MCF 10A (cell line): ENCODE measurements around the gene POLN. TPM values are rescaled to one million over a fixed set of nuclear protein-coding genes. Genes with fewer than 3 reads are reported as not detected.

ENCODE experiments used
- BruUV-seq: library from RNA; stranded (reverse); fragments of 400-500 nt; replicated peaks from 2 replicates; lab custom pipeline; 2021; lab: Mats Ljungman, UMichigan
- CTCF ChIA-PET: fragments of 300-600 bp; sonication (Branson Sonifier 250); formaldehyde crosslinking; extraction: SDS; loops from one replicate; lab custom pipeline; 2021; ENCODE audit warnings: antibody characterized with exemption, inconsistent platforms; lab: Yijun Ruan, JAX
- POLR2A ChIA-PET: fragments of 300-600, 350-650 bp; sonication (Branson Sonifier 250); formaldehyde crosslinking; extraction: SDS; loops from one replicate; lab custom pipeline; 2020; ENCODE audit warnings: antibody characterized with exemption, inconsistent platforms; lab: Yijun Ruan, JAX
- DNase-seq: peaks from one replicate; pipeline ENCODE4 v3.0.0-alpha.2; 2018; ENCODE audit not compliant: unreplicated experiment
- H3K27ac Mint-ChIP-seq: one replicate; pipeline ENCODE4 v1.8.0; 2022; ENCODE audit warnings: mild to moderate bottlenecking, low read depth, mixed read lengths; ENCODE audit not compliant: unreplicated experiment
- H3K27me3 Mint-ChIP-seq: one replicate; pipeline ENCODE4 v1.8.0; 2022; ENCODE audit warnings: mixed read lengths; ENCODE audit not compliant: insufficient read depth, unreplicated experiment
- H3K36me3 Mint-ChIP-seq: one replicate; pipeline ENCODE4 v1.8.0; 2022; ENCODE audit warnings: mild to moderate bottlenecking, moderate library complexity, mixed read lengths; ENCODE audit not compliant: insufficient read depth, unreplicated experiment
- H3K4me1 Mint-ChIP-seq: one replicate; pipeline ENCODE4 v1.8.0; 2022; ENCODE audit warnings: mixed read lengths; ENCODE audit not compliant: insufficient read depth, unreplicated experiment
- H3K4me3 Mint-ChIP-seq: one replicate; pipeline ENCODE4 v1.8.0; 2022; ENCODE audit warnings: mild to moderate bottlenecking, moderate library complexity, mixed read lengths; ENCODE audit not compliant: unreplicated experiment
- H3K9me3 Mint-ChIP-seq: one replicate; pipeline ENCODE4 v1.8.0; 2022; ENCODE audit warnings: mixed read lengths; ENCODE audit not compliant: unreplicated experiment
- intact Hi-C: fragments of 100-400 bp; cut with micrococcal nuclease; formaldehyde crosslinking; loops from 2 replicates; pipeline ENCODE4 v1.14.1; 2022
- total RNA-seq: library from RNA; stranded (reverse); gene quantifications from 2 replicates; pipeline ENCODE4 v1.2.3, GENCODE V29; 2022
- TF ChIP-seq, protein P1 (sequence below): fragments of 200-600 bp; IDR thresholded peaks from one replicate; pipeline ENCODE4 v1.8.0; 2022; ENCODE audit warnings: antibody characterized with exemption, mild to moderate bottlenecking; ENCODE audit not compliant: unreplicated experiment

POLN gene
- total RNA-seq, 1 experiment from 2014 or later, result 3.1 TPM

DNA sequence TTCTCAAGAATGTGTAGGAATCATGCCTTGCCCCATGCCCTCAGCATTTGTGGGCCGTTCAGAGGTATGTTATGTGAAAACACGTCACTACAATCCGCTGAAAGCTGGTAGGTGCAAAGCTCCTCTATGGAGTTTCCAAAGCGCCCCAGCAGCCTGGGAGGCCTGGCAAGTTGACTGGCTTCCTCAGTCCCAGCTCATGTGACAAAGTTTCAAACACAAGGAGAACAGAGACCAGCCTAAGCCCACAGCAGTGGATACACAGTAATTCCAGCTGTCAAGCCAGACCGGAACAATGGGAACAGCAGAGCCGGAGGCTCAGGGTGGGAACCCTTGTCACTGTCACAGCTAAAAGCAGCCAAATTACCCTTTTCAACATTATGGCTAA lies 149.3 kb downstream of the POLN start:
- Mint-ChIP-seq H3K9me3 (peaks cover 10% of the 10 kb centered on the region), H3K27me3 (no peaks in the 10 kb centered on the region), H3K4me1 (no peaks in the 10 kb centered on the region), H3K27ac (no peak overlapping the region), H3K36me3 (peaks cover 7% of the 10 kb centered on the region), H3K4me3 (no peak overlapping the region)
- no TSS peak for BruUV-seq
- POLR2A ChIA-PET, result no interaction called here
- CTCF ChIA-PET, result no interaction called here
- DNase-seq, result no peak
- TF ChIP-seq, protein P1, sequence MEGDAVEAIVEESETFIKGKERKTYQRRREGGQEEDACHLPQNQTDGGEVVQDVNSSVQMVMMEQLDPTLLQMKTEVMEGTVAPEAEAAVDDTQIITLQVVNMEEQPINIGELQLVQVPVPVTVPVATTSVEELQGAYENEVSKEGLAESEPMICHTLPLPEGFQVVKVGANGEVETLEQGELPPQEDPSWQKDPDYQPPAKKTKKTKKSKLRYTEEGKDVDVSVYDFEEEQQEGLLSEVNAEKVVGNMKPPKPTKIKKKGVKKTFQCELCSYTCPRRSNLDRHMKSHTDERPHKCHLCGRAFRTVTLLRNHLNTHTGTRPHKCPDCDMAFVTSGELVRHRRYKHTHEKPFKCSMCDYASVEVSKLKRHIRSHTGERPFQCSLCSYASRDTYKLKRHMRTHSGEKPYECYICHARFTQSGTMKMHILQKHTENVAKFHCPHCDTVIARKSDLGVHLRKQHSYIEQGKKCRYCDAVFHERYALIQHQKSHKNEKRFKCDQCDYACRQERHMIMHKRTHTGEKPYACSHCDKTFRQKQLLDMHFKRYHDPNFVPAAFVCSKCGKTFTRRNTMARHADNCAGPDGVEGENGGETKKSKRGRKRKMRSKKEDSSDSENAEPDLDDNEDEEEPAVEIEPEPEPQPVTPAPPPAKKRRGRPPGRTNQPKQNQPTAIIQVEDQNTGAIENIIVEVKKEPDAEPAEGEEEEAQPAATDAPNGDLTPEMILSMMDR, result no peak
- intact Hi-C loops, result no loop called here

DNA sequence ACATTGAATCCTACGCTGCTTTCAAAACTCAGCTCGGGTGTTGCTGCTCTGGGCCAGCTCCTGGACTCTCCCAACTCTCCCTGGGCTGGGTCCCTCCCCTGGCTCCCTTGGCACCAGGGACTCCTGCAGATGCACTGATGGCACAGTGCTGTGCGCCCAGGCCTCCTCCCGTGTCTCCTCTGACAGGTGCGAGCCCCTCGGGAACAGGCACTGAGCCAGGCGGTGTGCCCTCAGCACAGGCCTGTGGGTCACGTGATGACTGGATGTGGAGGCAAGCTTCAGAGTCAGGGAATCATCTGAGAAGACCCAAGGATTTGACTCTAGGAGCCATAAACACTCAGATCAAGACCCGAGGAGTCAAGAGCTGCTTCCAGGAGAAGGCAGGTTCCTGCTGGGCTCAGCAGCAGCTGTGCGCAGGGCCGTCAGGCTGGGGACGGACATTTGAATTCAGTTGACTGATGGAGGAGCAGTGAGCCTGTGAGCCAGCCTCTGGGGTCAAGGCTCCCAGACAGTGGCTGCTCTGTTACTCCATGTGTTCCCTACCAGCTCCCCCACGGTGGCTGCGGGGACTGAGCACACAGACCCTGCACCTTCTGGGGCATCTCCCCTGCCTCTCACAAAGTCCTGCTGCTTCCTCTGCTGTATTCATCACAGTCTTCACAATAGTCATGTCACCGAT lies 149.8 kb downstream of the POLN start:
- Mint-ChIP-seq H3K4me1 (no peaks in the 10 kb centered on the region), H3K9me3 (peaks cover 10% of the 10 kb centered on the region), H3K27me3 (no peaks in the 10 kb centered on the region), H3K4me3 (no peak overlapping the region), H3K27ac (no peak overlapping the region), H3K36me3 (peaks cover 2% of the 10 kb centered on the region)
- no peak for DNase-seq
- TF ChIP-seq, protein P1, result no peak
- POLR2A ChIA-PET, result no interaction called here
- intact Hi-C loops, result no loop called here
- no TSS peak for BruUV-seq
- CTCF ChIA-PET, result no interaction called here

DNA sequence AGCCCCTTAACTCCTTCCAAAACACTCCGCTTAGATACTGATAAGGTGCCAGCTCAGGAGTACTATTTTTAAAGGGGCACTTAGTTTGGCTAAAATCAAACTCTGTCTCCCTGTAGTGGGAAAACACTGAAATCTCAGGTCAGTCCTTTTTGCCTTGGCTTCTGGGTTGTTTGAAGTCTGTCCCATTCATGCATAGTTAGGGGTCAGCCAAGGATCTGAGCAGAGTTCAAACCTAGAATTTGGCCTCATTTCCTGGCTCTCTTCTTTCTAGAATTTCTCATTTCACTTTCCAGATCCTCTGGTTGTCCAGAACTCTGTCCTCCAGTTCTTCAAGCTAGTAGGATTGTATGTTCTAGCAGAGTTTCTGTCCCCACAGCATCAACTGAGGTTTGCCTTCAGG lies 151.3 kb downstream of the POLN start:
- no peak for DNase-seq
- Mint-ChIP-seq H3K4me3 (no peak overlapping the region), H3K27ac (no peak overlapping the region), H3K9me3 (no peaks in the 10 kb centered on the region), H3K27me3 (no peaks in the 10 kb centered on the region), H3K36me3 (no peaks in the 10 kb centered on the region), H3K4me1 (no peaks in the 10 kb centered on the region)
- CTCF ChIA-PET, result interaction anchor here (1.2 kb wide), 1 partner anchor 14 kb away, joined by 3 read pairs; no protein-coding TSS in a partner anchor
- BruUV-seq, result no TSS peak
- TF ChIP-seq, protein P1, result no peak
- POLR2A ChIA-PET, result no interaction called here
- intact Hi-C loops, result no loop called here

DNA sequence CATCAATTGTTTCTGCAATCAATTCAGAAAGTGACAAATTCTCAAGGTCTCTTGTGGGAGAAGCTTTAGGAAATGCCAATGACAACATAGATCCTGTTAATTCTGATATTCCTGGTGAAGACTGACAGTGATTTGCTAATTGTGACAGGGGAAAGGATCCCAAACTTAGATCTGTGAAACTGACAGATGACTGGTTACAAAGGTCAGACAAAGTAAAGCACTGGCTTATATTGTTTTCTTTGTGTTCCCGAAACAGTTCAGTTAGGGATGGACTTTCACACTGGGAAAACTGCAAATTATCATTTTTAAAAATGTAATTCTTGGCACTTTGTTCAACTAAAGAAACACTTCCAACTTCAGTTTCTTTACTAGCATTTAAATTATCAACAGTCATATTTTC lies 152.7 kb downstream of the POLN start:
- Mint-ChIP-seq H3K4me3 (no peak overlapping the region), H3K27me3 (no peaks in the 10 kb centered on the region), H3K36me3 (no peaks in the 10 kb centered on the region), H3K9me3 (no peaks in the 10 kb centered on the region), H3K27ac (no peak overlapping the region), H3K4me1 (no peaks in the 10 kb centered on the region)
- CTCF ChIA-PET, result no interaction called here
- DNase-seq, result no peak
- TF ChIP-seq, protein P1, result no peak
- POLR2A ChIA-PET, result no interaction called here
- no TSS peak for BruUV-seq
- intact Hi-C loops, result no loop called here
